Measurements from ENCODE around the gene KCNN3.
A peak's percentile ranks its signal among the peaks of the same experiment; 100 is the strongest.

KCNN3 gene

GRCh38 chr1:154735061-154735803 is 134.8 kb downstream of the KCNN3 start:
- Histone ChIP-seq H3K4me3 (ENCODE audit: low read length) (no peak overlapping the region), H3K4me1 (ENCODE audit: insufficient read depth, low read length) (peaks cover 7% of the 10 kb centered on the region; the same call in 1 of the 2 replicates), H3K9ac (ENCODE audit: low read depth, low read length) (no peak overlapping the region), H3K36me3 (ENCODE audit: insufficient read depth, low read depth, low read length) (no peaks in the 10 kb centered on the region), H3K9me3 (ENCODE audit: insufficient read depth, low read depth, low read length) (0 out of 2 replicates have a peak, but pooled peaks cover under 1% of the 10 kb centered on the region), H3K27ac (ENCODE audit: low read length) (no peak overlapping the region), H3K27me3 (ENCODE audit: insufficient read depth, low read length) (no peaks in the 10 kb centered on the region)

GRCh38 chr1:154733621-154734020 is 136.5 kb downstream of the KCNN3 start:
- no peak overlapping the region for H3K9ac ChIP-seq (ENCODE audit: low read depth, low read length)
- no peaks in the 10 kb centered on the region for H3K36me3 ChIP-seq (ENCODE audit: insufficient read depth, low read depth, low read length)
- H3K27me3 ChIP-seq (ENCODE audit: insufficient read depth, low read length), result no peaks in the 10 kb centered on the region
- H3K4me1 ChIP-seq (ENCODE audit: insufficient read depth, low read length), result peaks cover 17% of the 10 kb centered on the region; the same call in 1 of the 2 replicates
- H3K9me3 ChIP-seq (ENCODE audit: insufficient read depth, low read depth, low read length), result no peaks in the 10 kb centered on the region
- no peak overlapping the region for H3K27ac ChIP-seq (ENCODE audit: low read length)
- no peak overlapping the region for H3K4me3 ChIP-seq (ENCODE audit: low read length)

- Histone ChIP-seq H3K4me1 (ENCODE audit: insufficient read depth, low read length) (peaks cover 22% of the 10 kb centered on the region; the same call in 1 of the 2 replicates), H3K9ac (ENCODE audit: low read depth, low read length) (no peak overlapping the region; the same call in 1 of the 2 replicates), H3K27ac (ENCODE audit: low read length) (no peak overlapping the region), H3K27me3 (ENCODE audit: insufficient read depth, low read length) (no peaks in the 10 kb centered on the region), H3K4me3 (ENCODE audit: low read length) (no peak overlapping the region), H3K36me3 (ENCODE audit: insufficient read depth, low read depth, low read length) (no peaks in the 10 kb centered on the region), H3K9me3 (ENCODE audit: insufficient read depth, low read depth, low read length) (no peaks in the 10 kb centered on the region)
These were observed 139.0 kb downstream of the KCNN3 start for GRCh38 chr1:154730986-154731489.

GRCh38 chr1:154730259-154730658 is 139.8 kb downstream of the KCNN3 start:
- peak overlapping the region; percentile 38; the same call in 1 of the 2 replicates for H3K9ac ChIP-seq (ENCODE audit: low read depth, low read length)

GRCh38 chr1:154729577-154729976 is 140.5 kb downstream of the KCNN3 start:
- Histone ChIP-seq H3K36me3 (ENCODE audit: insufficient read depth, low read depth, low read length) (no peaks in the 10 kb centered on the region), H3K4me1 (ENCODE audit: insufficient read depth, low read length) (peaks cover 22% of the 10 kb centered on the region; the same call in 1 of the 2 replicates), H3K27ac (ENCODE audit: low read length) (no peak overlapping the region), H3K27me3 (ENCODE audit: insufficient read depth, low read length) (no peaks in the 10 kb centered on the region), H3K9ac (ENCODE audit: low read depth, low read length) (no peak overlapping the region), H3K4me3 (ENCODE audit: low read length) (no peak overlapping the region), H3K9me3 (ENCODE audit: insufficient read depth, low read depth, low read length) (no peaks in the 10 kb centered on the region)

More at GRCh38 chr1:154730259-154730658, 139.8 kb downstream of the KCNN3 start:
- H3K36me3 ChIP-seq (ENCODE audit: insufficient read depth, low read depth, low read length), result no peaks in the 10 kb centered on the region
- no peak overlapping the region for H3K27ac ChIP-seq (ENCODE audit: low read length)
- no peaks in the 10 kb centered on the region for H3K9me3 ChIP-seq (ENCODE audit: insufficient read depth, low read depth, low read length)
- H3K27me3 ChIP-seq (ENCODE audit: insufficient read depth, low read length), result no peaks in the 10 kb centered on the region
- H3K4me1 ChIP-seq (ENCODE audit: insufficient read depth, low read length), result peaks cover 22% of the 10 kb centered on the region; the same call in 1 of the 2 replicates
- H3K4me3 ChIP-seq (ENCODE audit: low read length), result no peak overlapping the region

GRCh38 chr1:154729031-154729442 is 141.0 kb downstream of the KCNN3 start:
- Histone ChIP-seq H3K9me3 (ENCODE audit: insufficient read depth, low read depth, low read length) (no peaks in the 10 kb centered on the region), H3K27me3 (ENCODE audit: insufficient read depth, low read length) (no peaks in the 10 kb centered on the region), H3K36me3 (ENCODE audit: insufficient read depth, low read depth, low read length) (no peaks in the 10 kb centered on the region), H3K4me3 (ENCODE audit: low read length) (no peak overlapping the region), H3K27ac (ENCODE audit: low read length) (no peak overlapping the region), H3K4me1 (ENCODE audit: insufficient read depth, low read length) (peaks cover 22% of the 10 kb centered on the region; the same call in 1 of the 2 replicates), H3K9ac (ENCODE audit: low read depth, low read length) (no peak overlapping the region)

- no peak overlapping the region for H3K9ac ChIP-seq (ENCODE audit: low read depth, low read length)
- H3K36me3 ChIP-seq (ENCODE audit: insufficient read depth, low read depth, low read length), result no peaks in the 10 kb centered on the region
- no peak overlapping the region for H3K27ac ChIP-seq (ENCODE audit: low read length)
- peaks cover 22% of the 10 kb centered on the region; the same call in 1 of the 2 replicates for H3K4me1 ChIP-seq (ENCODE audit: insufficient read depth, low read length)
- H3K9me3 ChIP-seq (ENCODE audit: insufficient read depth, low read depth, low read length), result no peaks in the 10 kb centered on the region
- H3K4me3 ChIP-seq (ENCODE audit: low read length), result no peak overlapping the region
- H3K27me3 ChIP-seq (ENCODE audit: insufficient read depth, low read length), result no peaks in the 10 kb centered on the region
These were observed 143.0 kb downstream of the KCNN3 start for GRCh38 chr1:154726896-154727753.

GRCh38 chr1:154726443-154726842 is 143.6 kb downstream of the KCNN3 start:
- Histone ChIP-seq H3K4me1 (ENCODE audit: insufficient read depth, low read length) (peaks cover 22% of the 10 kb centered on the region; the same call in 1 of the 2 replicates), H3K27ac (ENCODE audit: low read length) (no peak overlapping the region), H3K9me3 (ENCODE audit: insufficient read depth, low read depth, low read length) (no peaks in the 10 kb centered on the region), H3K9ac (ENCODE audit: low read depth, low read length) (no peak overlapping the region), H3K27me3 (ENCODE audit: insufficient read depth, low read length) (no peaks in the 10 kb centered on the region), H3K4me3 (ENCODE audit: low read length) (no peak overlapping the region), H3K36me3 (ENCODE audit: insufficient read depth, low read depth, low read length) (no peaks in the 10 kb centered on the region)

- H3K9me3 ChIP-seq (ENCODE audit: insufficient read depth, low read depth, low read length), result no peaks in the 10 kb centered on the region
- peaks cover 19% of the 10 kb centered on the region; the same call in 1 of the 2 replicates for H3K4me1 ChIP-seq (ENCODE audit: insufficient read depth, low read length)
- H3K27me3 ChIP-seq (ENCODE audit: insufficient read depth, low read length), result no peaks in the 10 kb centered on the region
- no peak overlapping the region for H3K4me3 ChIP-seq (ENCODE audit: low read length)
- no peak overlapping the region for H3K27ac ChIP-seq (ENCODE audit: low read length)
- no peaks in the 10 kb centered on the region for H3K36me3 ChIP-seq (ENCODE audit: insufficient read depth, low read depth, low read length)
- H3K9ac ChIP-seq (ENCODE audit: low read depth, low read length), result no peak overlapping the region
These were observed 144.2 kb downstream of the KCNN3 start for GRCh38 chr1:154725865-154726264.

- Histone ChIP-seq H3K9me3 (ENCODE audit: insufficient read depth, low read depth, low read length) (no peaks in the 10 kb centered on the region), H3K4me1 (ENCODE audit: insufficient read depth, low read length) (no peaks in the 10 kb centered on the region), H3K9ac (ENCODE audit: low read depth, low read length) (no peak overlapping the region), H3K27me3 (ENCODE audit: insufficient read depth, low read length) (no peaks in the 10 kb centered on the region), H3K4me3 (ENCODE audit: low read length) (no peak overlapping the region), H3K27ac (ENCODE audit: low read length) (no peak overlapping the region), H3K36me3 (ENCODE audit: insufficient read depth, low read depth, low read length) (no peaks in the 10 kb centered on the region)
These were observed 149.5 kb downstream of the KCNN3 start for GRCh38 chr1:154720328-154721297.
